Measurements from ENCODE around the gene UBQLNL. TPM values are rescaled to one million over a fixed set of nuclear protein-coding genes. Genes with fewer than 3 reads are reported as not detected.

UBQLNL gene
- total RNA-seq, 1 donor: under 0.01 TPM

DNA sequence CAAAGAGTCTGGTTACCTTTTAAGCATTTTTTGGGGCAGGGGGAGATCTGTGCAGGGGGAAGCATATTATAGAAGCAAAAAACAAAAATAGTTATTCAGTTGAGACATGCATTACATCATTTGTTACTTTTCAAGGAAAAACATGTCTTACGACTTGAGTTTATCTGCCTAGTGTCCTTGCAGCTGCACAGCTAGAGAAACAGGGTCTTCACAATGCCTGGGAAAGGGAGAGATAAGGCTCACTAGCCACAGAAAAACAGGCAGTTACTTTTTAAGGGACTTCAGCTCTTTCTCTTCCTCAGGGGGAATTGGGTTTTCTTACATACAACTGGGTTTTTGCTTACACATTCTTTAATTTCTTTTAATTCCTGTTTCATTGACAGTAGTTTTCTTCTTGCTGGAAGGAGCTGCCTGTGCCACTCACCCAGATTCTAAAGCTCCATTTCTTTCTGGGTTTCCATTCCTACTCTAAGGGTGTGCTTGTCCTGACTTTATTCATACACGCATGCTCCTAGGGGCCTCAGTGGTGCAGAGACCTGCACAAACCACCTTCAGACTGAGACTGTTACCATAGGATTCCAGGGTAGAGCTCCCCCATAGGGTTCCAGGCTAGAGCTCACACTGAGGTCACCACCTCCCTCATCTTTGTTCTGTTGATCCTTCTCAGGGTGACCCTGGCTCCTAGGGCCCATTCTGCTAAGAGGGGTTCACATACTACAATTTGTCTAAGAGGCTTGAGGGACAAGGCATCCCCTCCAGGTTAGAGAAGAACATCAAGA, 14.7 kb upstream of the UBQLNL start:
- no peak for TF ChIP-seq CTCF (IDR thresholded peaks at IDR 0.05; ENCODE audit: insufficient read depth, low read depth, low read length)
- DNase-seq (ENCODE audit: low read depth): no peak
- no peak overlapping the region for H3K4me3 ChIP-seq (ENCODE audit: low read depth, low read length)

- DNase-seq (ENCODE audit: low read depth): no peak
- no peak for TF ChIP-seq CTCF (IDR thresholded peaks at IDR 0.05; ENCODE audit: insufficient read depth, low read depth, low read length)
- no peak overlapping the region for H3K4me3 ChIP-seq (ENCODE audit: low read depth, low read length)
Observed at GRCh38 chr11:5528495-5528894, 12.0 kb upstream of the UBQLNL start.

GRCh38 chr11:5527716-5528115, 11.2 kb upstream of the UBQLNL start:
- no peak for DNase-seq (ENCODE audit: low read depth)
- no peak for TF ChIP-seq CTCF (IDR thresholded peaks at IDR 0.05; ENCODE audit: insufficient read depth, low read depth, low read length)
- H3K4me3 ChIP-seq (ENCODE audit: low read depth, low read length): no peak overlapping the region

DNA sequence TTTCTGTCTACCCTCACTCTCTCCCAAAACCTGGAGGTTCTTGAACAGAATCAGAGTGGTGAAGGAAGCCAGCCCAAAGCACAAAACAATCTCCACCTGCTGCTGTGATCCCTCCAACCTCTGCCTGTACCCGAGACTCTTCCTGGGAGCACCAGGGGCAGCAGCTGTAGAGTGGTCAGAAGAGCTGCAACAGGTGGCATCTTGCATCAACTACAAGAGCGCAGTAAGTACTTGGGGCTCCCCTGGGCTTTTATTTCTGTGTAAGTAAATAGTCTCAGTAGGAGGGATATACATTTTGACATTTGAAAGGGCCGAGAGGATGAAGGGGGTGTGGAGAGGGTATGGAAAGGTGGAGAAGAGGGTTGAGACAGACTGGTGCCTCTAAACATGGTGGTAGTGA, 8.3 kb upstream of the UBQLNL start:
- no peak for TF ChIP-seq CTCF (IDR thresholded peaks at IDR 0.05; ENCODE audit: insufficient read depth, low read depth, low read length)
- H3K4me3 ChIP-seq (ENCODE audit: low read depth, low read length): no peak overlapping the region
- DNase-seq (ENCODE audit: low read depth): no peak

- DNase-seq (ENCODE audit: low read depth): no peak
- TF ChIP-seq CTCF (IDR thresholded peaks at IDR 0.05; ENCODE audit: insufficient read depth, low read depth, low read length): no peak
- H3K4me3 ChIP-seq (ENCODE audit: low read depth, low read length): no peak overlapping the region
Observed at GRCh38 chr11:5522308-5522707, 5.8 kb upstream of the UBQLNL start.

- DNase-seq (ENCODE audit: low read depth): no peak
- no peak for TF ChIP-seq CTCF (IDR thresholded peaks at IDR 0.05; ENCODE audit: insufficient read depth, low read depth, low read length)
- no peak overlapping the region for H3K4me3 ChIP-seq (ENCODE audit: low read depth, low read length)
Observed at GRCh38 chr11:5521540-5521939, 5.0 kb upstream of the UBQLNL start.

GRCh38 chr11:5514841-5515240, 1.7 kb downstream of the UBQLNL start:
- TF ChIP-seq CTCF (IDR thresholded peaks at IDR 0.05; ENCODE audit: insufficient read depth, low read depth, low read length): no peak
- no peak overlapping the region for H3K4me3 ChIP-seq (ENCODE audit: low read depth, low read length)
- DNase-seq (ENCODE audit: low read depth): no peak

All from fibroblast of villous mesenchyme (primary cell).